GM12864 (cell line): ENCODE results near the gene ANKS1A.

Experiments
- DNase-seq: peaks from one replicate; pipeline ENCODE4 v3.0.0-alpha.2; 2011; ENCODE audit warnings: low read depth
- H3K4me3 ChIP-seq: 2 replicates; pipeline ENCODE4 v1.5.1; 2011; ENCODE audit warnings: mild to moderate bottlenecking, low read depth, low read length, control low read depth
- CTCF ChIP-seq: IDR thresholded peaks from 2 replicates; pipeline ENCODE4 v1.5.1; 2011; ENCODE audit warnings: low read depth, mild to moderate bottlenecking, moderate library complexity, low read length, control low read depth, inconsistent platforms; ENCODE audit errors: missing control alignments

The ANKS1A gene

GRCh38 chr6:35015996-35016395, 126.9 kb downstream of the ANKS1A start:
- no peak overlapping the region for H3K4me3 ChIP-seq
- TF ChIP-seq CTCF, result no peak
- no peak for DNase-seq

DNA sequence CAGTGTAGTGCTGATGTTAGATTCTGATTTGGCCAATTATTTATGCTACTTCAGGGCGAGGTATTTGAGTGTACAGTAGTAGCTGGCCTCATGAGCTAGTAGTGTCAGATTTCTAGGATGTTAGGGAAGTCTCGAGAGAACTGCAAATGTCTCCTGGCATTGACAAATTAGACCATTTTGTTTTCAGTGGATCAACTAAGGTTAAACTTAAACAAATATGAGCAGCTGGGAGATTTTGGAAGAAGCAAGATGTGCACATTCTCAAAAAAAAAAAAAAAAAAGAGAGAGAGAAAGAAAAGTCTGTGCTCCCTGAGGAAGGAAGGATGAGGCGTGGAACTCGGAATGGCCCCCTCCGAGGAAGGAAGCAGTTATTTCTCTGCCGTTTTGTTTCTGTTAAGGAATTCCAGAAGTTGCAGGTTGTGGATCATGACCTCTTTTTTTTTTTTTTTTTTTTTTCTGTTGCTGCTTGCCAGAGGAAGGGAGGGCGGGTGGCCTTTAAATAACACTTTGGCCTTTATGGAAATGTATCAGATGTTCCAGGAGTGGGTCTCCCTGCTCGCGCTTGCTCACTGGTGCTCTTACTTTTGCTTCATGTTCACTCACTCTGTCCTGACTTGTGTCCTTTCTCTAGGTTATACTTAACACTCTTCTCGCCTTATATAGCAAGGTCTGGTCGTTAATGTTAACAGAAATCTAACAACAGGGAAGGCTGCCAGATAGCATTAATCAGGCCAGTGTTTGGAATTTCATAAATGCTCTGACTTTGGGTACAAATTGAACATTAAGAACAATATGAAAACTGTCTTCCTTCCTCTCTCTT, 127.7 kb downstream of the ANKS1A start:
- TF ChIP-seq CTCF, result no peak
- H3K4me3 ChIP-seq, result no peak overlapping the region
- DNase-seq, result no peak

DNA sequence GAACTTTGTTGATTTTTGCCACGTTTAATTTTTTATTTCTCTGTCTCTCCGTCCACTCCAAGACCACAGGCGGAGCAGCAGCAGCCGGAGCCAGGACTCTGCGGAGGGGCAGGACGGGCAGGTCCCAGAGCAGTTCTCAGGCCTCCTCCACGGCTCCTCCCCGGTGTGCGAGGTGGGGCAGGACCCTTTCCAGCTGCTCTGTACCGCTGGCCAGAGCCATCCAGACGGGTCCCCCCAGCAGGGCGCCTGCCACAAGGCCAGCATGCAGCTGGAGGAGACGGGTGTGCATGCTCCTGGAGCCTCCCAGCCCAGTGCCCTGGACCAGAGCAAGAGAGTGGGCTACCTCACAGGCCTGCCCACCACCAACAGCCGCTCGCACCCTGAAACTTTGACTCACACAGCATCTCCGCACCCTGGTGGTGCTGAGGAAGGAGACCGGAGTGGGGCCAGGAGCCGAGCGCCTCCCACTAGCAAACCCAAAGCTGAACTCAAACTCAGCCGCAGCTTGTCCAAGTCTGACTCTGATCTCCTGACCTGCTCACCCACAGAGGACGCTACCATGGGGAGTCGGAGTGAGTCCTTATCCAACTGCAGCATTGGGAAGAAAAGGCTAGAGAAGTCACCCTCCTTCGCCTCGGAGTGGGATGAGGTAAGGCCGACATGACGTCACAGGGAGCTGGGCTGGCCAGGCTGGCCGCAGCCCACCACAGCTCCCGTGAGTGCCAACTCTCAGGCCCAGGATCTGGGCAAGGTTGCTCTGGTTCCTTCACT, 128.5 kb downstream of the ANKS1A start:
- DNase-seq, result no peak
- no peak for TF ChIP-seq CTCF
- no peak overlapping the region for H3K4me3 ChIP-seq

DNA sequence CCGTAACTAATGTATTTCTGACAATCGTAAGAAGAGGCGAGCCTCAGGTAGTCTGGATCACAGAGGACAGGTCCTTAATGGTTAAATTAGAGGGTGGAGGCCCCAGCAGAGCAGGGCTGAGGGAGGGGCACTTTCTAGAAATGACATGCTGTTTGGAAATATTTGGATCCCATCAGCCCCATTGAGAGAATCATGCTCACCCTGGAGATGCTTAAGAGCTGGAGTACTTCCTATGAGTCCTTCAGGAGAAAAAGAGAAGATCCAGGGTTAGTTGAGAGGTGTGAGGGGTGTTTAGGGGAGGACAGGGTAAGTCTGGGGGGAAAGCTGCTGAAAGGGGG, 129.1 kb downstream of the ANKS1A start:
- no peak for DNase-seq
- TF ChIP-seq CTCF, result no peak
- H3K4me3 ChIP-seq, result no peak overlapping the region

DNA sequence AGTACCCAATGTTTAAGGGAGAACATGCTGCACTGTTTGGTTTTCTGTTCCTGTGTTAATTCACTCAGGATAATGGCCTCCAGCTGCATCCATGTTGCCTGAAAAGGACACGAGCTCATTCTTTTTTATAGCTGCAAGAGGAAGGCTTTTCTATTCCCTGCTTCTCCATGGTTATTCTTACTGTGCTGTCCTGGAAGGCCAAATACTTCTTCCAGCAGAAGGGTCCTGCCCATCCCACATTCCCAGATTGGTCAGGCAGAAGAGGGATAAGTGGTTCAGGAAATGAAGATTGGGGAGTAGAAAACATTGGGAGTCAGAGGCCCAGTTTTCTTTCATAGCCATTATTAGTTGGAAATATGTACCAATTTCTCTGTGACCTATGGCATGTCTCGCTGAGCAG, 129.7 kb downstream of the ANKS1A start:
- no peak for TF ChIP-seq CTCF
- DNase-seq, result no peak
- H3K4me3 ChIP-seq, result no peak overlapping the region

DNA sequence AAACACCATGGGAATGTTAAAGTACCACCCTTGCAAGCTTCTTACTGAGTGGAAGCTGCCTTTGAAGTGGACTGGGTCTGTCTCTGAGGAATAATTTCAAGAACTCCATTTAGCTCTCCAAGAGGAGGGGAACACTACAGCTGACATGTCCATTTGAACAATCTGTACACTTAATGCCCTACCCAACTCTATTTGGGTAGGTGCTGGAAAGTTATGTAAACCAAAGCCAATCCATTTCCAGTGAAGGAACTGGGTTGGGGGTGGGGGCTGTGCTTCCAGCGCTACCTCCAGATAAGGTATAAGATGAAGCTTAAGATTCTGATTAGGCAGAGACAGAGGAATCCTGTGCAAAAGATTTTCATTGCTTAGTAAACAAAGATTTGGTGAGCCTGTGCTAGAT, 130.1 kb downstream of the ANKS1A start:
- no peak overlapping the region for H3K4me3 ChIP-seq
- no peak for DNase-seq
- no peak for TF ChIP-seq CTCF
